SU-DHL-6 (cell line): Measurements from ENCODE around the gene MYO1F.

ENCODE experiments used
- H2AFZ ChIP-seq: fragments of 200-600 bp; sonication (generic); 2 replicates; pipeline ENCODE4 v1.6.1; 2014; ENCODE audit warnings: low read depth, mild to moderate bottlenecking, moderate library complexity, mixed read lengths, antibody characterized with exemption, low read length; ENCODE audit not compliant: severe bottlenecking
- H3F3A ChIP-seq: fragments of 200-600 bp; shearing (Covaris generic); 2 replicates; pipeline ENCODE4 v1.6.0; 2016; ENCODE audit warnings: antibody characterized with exemption, mild to moderate bottlenecking; ENCODE audit not compliant: insufficient read depth
- H3K27ac ChIP-seq: fragments of 200-600 bp; sonication (generic); 2 replicates; pipeline ENCODE4 v1.5.1; 2016; ENCODE audit warnings: low read depth, mild to moderate bottlenecking, low read length, moderate library complexity, mixed read lengths
- H3K27me3 ChIP-seq: fragments of 200-600 bp; sonication (generic), shearing (Covaris generic); 2 replicates; pipeline ENCODE4 v1.6.0; 2014; ENCODE audit warnings: mild to moderate bottlenecking, low read length
- H3K36me3 ChIP-seq: fragments of 200-600 bp; sonication (generic); 2 replicates; pipeline ENCODE4 v1.6.1; 2014; ENCODE audit warnings: mild to moderate bottlenecking, low read length, mixed read lengths
- H3K4me2 ChIP-seq: fragments of 300-600, 200-600 bp; shearing (Covaris generic), sonication (generic); 2 replicates; pipeline ENCODE4 v1.6.0; 2014; ENCODE audit warnings: low read length, low read depth, mild to moderate bottlenecking; ENCODE audit not compliant: poor library complexity, severe bottlenecking
- H3K4me3 ChIP-seq: fragments of 200-600 bp; sonication (generic); 2 replicates; pipeline ENCODE4 v1.5.1; 2014; ENCODE audit warnings: antibody characterized with exemption, low read length, mild to moderate bottlenecking, mixed read lengths; ENCODE audit not compliant: insufficient read depth, poor library complexity, severe bottlenecking
- H3K79me2 ChIP-seq: fragments of 200-600 bp; sonication (generic); 2 replicates; pipeline ENCODE4 v1.6.1; 2014; ENCODE audit warnings: mild to moderate bottlenecking, low read length, moderate library complexity; ENCODE audit not compliant: insufficient read depth
- H3K9ac ChIP-seq: fragments of 200-600 bp; sonication (generic); 2 replicates; pipeline ENCODE4 v1.7.0; 2014; ENCODE audit warnings: mild to moderate bottlenecking, low read length
- H3K9me2 ChIP-seq: fragments of 200-600 bp; sonication (generic); replicated peaks from 2 replicates; pipeline ENCODE4 v1.6.1; 2014; ENCODE audit warnings: low read length; ENCODE audit not compliant: insufficient read depth
- H3K9me3 ChIP-seq: fragments of 200-600 bp; sonication (generic); 2 replicates; pipeline ENCODE4 v1.6.1; 2014; ENCODE audit warnings: low read length, mixed read lengths; ENCODE audit not compliant: insufficient read depth
- H4K20me1 ChIP-seq: fragments of 200-600 bp; sonication (generic); 2 replicates; pipeline ENCODE4 v1.6.1; 2014; ENCODE audit warnings: low read depth, mild to moderate bottlenecking, antibody characterized with exemption, low read length, moderate library complexity, mixed read lengths
- CTCF ChIP-seq: fragments of 200-600 bp; sonication (generic); IDR thresholded peaks from one replicate; pipeline ENCODE4 v1.5.1; 2017; ENCODE audit warnings: antibody characterized with exemption, mild to moderate bottlenecking, low read length, moderate library complexity; ENCODE audit not compliant: insufficient read depth, poor library complexity, severe bottlenecking
- EZH2phosphoT487 ChIP-seq: fragments of 200-600 bp; sonication (generic), shearing (Covaris generic); conservative IDR thresholded peaks from 2 replicates; pipeline ENCODE4 v1.6.1; 2018; ENCODE audit warnings: mild to moderate bottlenecking, antibody characterized with exemption, low read length, moderate library complexity, mixed read lengths

MYO1F gene

GRCh38 chr19:8482696-8483095 is 94.5 kb downstream of the MYO1F start:
- no peaks in the 10 kb centered on the region for H3K9me3 ChIP-seq
- H3K27ac ChIP-seq: no peak overlapping the region
- H3F3A ChIP-seq: no peaks in the 10 kb centered on the region
- no peak overlapping the region for H3K4me3 ChIP-seq
- TF ChIP-seq CTCF (no peak), EZH2phosphoT487 (no peak)
- H3K4me2 ChIP-seq: no peak overlapping the region
- no peaks in the 10 kb centered on the region for H3K27me3 ChIP-seq
- H2AFZ ChIP-seq: no peak overlapping the region
- H3K9ac ChIP-seq: no peak overlapping the region
- H4K20me1 ChIP-seq: peaks cover 18% of the 10 kb centered on the region; the same call in 1 of the 2 replicates
- H3K79me2 ChIP-seq: peaks cover 41% of the 10 kb centered on the region
- H3K36me3 ChIP-seq: peaks cover 11% of the 10 kb centered on the region; the same call in 1 of the 2 replicates
- H3K9me2 ChIP-seq: no peaks in the 10 kb centered on the region

GRCh38 chr19:8481616-8482015 is 95.6 kb downstream of the MYO1F start:
- Histone ChIP-seq H3K79me2 (peaks cover 51% of the 10 kb centered on the region), H2AFZ (no peak overlapping the region), H3K4me3 (no peak overlapping the region), H3K9ac (no peak overlapping the region), H3K9me2 (no peaks in the 10 kb centered on the region), H3K9me3 (no peaks in the 10 kb centered on the region), H3K27me3 (no peaks in the 10 kb centered on the region), H3F3A (no peaks in the 10 kb centered on the region), H3K27ac (no peak overlapping the region), H3K4me2 (no peak overlapping the region), H4K20me1 (peaks cover 19% of the 10 kb centered on the region; the same call in 1 of the 2 replicates), H3K36me3 (peaks cover 11% of the 10 kb centered on the region; the same call in 1 of the 2 replicates)
- TF ChIP-seq CTCF (no peak), EZH2phosphoT487 (no peak)

- Histone ChIP-seq H3K4me3 (no peak overlapping the region), H3K4me2 (no peak overlapping the region), H3K9me3 (no peaks in the 10 kb centered on the region), H3K36me3 (peaks cover 15% of the 10 kb centered on the region; the same call in 1 of the 2 replicates), H3K9ac (no peak overlapping the region), H3K27me3 (no peaks in the 10 kb centered on the region), H2AFZ (no peak overlapping the region), H3K79me2 (peaks cover 54% of the 10 kb centered on the region), H3K27ac (no peak overlapping the region), H3F3A (no peaks in the 10 kb centered on the region), H4K20me1 (peaks cover 19% of the 10 kb centered on the region; the same call in 1 of the 2 replicates), H3K9me2 (no peaks in the 10 kb centered on the region)
- TF ChIP-seq CTCF (no peak), EZH2phosphoT487 (no peak)
Measured at GRCh38 chr19:8481201-8481600, 96.0 kb downstream of the MYO1F start.

GRCh38 chr19:8478598-8478997 is 98.6 kb downstream of the MYO1F start:
- Histone ChIP-seq H3K4me2 (no peak overlapping the region), H3K36me3 (peaks cover 25% of the 10 kb centered on the region), H3K9me2 (no peaks in the 10 kb centered on the region), H3K9ac (no peak overlapping the region), H3K27ac (no peak overlapping the region), H2AFZ (no peak overlapping the region), H3K9me3 (no peaks in the 10 kb centered on the region), H3F3A (peaks cover 10% of the 10 kb centered on the region), H3K27me3 (no peaks in the 10 kb centered on the region), H4K20me1 (peaks cover 19% of the 10 kb centered on the region; the same call in 1 of the 2 replicates), H3K79me2 (peaks cover 75% of the 10 kb centered on the region), H3K4me3 (no peak overlapping the region)
- no peak for TF ChIP-seq EZH2phosphoT487
